NCI-H2081 treated with DMSO at 0.1 percent for 48 hours (cell line): ENCODE measurements around the gene UBE2Q1.

Experiments
- DNase-seq: peaks from one replicate; lab custom pipeline; 2025; lab: John Stamatoyannopoulos, UW

UBE2Q1 gene

DNA sequence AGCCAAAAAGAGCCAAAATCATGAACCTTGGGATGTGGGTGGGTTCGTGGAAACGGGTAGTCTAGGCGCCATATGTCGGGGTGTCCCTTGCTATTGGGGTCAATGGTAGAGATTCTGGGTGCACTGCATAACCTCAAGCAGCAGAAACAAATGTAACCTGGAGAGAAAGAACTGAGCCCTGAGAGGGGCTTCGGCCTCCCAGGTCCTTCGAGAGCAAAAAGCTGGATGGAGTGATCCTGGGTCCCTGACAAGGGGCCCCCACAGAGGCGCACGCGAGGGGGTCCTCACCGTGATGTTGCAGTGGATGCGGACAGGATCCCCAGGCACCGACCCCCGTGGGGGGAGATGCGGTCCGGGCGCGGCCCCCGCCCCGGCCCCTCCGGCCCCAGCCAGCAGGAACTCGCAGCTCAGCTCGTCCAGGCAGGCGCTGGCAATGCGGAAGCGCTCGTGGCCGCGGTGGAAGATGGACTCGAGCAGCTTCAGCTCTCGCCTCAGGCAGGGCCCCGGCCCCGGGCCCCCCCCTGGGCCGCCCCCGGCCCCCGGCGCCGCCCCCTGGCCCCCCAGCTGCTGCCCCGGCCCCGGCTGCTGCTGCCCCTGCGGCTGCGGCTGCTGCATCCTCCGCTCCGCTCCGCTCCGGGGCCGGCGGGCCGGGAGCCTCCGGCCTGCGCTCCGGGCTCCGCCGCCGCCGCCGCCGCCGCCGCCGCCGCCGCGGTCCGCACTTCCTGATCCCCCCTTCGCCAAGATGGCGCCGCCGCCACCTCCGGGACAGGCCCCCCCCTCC, at the start of gene UBE2Q1:
Gene UBE2Q1 (minus strand): TSS at position 724 of the 781 bp plus-strand sequence. CDS start 109 bp downstream, at position 615.
- DNase-seq, result no peak

DNA sequence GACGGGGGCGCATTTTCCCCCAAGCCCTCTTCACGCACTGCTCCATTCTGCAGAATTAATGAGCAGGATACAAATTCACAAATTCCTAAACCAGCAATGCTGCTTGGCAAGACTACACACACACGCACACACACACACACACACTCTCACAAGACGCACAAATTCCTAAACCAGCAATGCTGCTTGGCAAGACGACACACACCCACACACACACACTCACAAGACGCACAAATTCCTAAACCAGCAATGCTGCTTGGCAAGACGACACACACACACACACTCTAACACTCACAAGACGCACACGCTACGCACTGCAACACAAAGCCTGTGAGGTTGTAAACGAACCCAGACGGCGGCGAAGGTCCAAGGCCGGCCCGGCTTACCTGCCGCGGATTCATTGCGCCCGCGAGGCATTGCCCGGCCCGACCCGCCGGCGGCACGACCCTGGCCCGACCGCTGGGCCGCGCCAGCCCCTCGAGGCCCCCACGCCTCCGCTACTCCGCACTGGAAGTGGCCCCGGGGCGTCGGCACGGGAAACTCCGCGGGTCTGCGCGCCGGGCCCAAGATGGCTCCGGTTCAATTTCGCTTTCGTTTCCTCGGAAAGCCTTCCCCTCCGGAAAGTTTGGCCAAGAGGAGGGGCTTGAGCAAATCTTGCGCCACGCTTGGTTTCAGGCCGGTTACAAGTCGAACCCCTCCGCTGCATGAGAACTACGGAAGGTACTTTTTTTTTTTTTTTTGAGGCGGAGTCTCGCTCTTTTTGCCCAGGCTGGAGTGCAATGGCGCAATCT, 49.3 kb upstream of the UBE2Q1 start, which contains the start of gene ADAR:
Gene ADAR (minus strand): TSS at position 578 of the 788 bp plus-strand sequence. CDS start 180 bp downstream, at position 398.
- DNase-seq, result peak; percentile 20

DNA sequence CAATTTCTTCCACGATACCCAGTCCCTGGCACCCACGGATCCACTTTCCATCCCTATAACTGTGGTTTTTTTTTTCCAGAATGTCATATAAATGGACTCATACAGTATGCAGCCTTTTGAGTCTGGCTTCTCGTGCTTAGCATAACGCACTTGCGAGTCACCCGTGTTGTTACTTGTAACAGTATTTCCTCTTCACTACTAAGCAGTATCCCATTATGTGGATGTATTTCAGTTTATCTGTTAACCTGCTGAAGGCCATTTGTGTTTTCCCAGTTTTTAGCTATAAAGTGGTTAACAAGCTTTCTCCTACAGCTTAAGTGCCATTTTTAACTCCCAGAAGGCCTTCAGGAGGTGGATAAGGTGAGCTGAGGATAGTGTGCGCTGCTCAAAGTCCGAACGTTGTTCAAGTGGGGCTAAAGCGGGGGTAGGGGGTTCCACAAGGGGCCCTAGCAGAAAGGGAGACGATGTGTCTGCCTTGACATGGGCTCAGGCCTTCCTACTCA, 48.7 kb upstream of the UBE2Q1 start:
- DNase-seq, result no peak

DNA sequence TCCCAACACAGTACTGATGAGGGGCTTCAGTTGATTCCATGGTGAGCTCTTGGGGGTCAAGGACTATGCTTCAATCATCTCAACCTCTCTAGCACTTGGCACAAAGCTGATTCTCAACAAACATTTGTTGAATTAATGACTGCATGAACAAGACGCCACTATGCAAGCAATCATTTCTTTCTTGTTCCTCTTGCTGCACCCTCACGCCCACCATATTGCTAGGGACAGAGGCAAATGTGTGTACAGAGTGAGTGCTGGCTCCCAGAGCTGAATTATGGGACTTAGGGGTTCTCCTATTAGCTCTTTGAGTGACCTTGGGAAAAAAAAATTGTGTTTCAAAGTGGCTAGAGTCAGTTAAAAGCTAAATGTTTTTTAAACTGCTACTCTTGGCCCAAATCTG, 47.1 kb upstream of the UBE2Q1 start:
- no peak for DNase-seq

DNA sequence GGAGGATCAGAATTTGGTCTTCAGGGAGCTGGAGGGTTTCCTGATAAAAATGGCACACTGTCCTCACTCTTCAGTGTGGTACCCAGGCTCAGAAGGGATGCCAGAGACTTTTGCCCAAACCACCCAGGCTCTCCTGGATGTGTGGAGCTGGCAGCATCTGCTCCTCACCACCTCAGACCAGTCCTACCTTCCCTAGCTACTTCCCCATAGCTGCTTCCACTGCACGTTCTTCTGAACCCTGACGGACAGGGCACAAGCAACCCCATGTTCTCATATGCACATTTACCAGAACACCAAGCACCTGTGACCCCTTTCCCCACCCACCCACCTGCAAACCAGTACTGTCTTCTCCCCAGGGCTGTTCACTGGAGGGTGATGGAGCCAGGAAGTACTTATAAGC, 44.9 kb upstream of the UBE2Q1 start:
- no peak for DNase-seq

DNA sequence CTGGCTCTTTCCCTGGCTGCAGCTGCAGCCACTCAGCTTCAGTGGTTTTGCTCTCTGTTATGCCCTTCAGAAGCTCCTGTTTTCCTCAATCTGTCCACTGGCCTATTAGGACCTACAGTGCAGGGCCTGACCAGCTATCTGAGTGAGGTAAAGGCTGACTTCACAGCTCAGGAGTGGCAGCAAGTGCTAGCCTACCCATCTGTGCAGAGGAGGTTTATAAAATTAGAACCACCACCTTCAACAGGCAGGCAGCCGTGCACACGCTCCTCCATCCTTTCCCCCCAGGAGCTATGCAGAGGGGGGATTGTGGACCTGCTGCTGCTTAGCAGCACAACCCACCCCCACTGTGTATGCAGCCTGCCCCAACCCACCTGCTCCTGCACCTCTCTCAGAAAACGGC, 41.2 kb upstream of the UBE2Q1 start:
- no peak for DNase-seq

DNA sequence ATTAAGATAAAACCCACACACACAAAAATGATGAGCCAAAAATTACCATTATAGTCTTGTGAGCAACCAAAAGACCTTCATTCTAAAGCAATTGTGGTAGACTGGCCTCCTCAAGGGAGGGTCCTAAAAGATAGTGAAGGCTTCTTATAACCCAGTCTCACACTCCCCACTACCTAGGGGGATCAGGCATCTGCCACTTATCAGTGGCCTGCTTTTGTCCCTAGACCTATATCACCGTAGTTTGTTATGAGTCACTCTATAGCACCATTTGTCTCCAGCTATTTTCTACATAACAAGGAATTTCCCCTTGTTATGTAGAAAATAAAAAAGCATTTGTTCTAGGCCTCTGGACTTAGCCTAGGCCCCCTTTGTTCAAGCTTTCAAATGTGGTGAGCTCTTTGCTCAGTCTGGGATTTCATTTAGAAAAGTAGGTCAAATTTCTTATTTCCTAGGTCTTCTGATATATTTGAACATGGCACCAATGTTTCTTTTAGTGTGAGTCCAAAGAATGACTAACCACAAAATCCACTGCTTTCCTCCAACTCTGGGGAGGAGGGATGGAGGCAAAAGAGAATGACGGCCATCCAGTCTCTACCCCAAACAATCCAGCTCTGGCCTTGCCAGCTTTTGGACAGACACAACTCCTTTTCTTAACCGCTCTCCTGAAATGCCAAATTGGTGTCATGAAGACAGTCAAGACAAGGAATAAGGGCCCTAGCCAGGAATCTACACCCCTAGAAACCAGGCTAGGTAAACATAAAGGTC, 40.6 kb upstream of the UBE2Q1 start:
- no peak for DNase-seq

DNA sequence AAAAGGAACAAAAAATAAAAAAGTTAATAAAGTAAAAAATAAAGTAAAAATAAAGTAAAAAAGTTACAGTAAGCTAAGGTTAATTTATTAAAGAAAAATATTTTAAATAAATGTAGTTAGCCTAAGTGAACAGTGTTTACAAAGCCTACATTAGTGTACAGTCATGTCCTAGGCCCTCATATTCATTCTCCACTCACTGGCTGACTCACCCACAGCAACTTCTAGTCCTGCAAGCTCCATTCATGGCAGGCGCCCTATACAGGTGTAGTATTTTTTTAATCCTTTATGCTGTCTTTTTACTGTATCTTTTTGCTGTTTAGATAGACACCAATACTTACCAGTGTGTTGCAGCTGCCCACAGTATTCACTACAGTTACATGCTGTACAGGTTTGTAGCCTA, 37.2 kb upstream of the UBE2Q1 start:
- no peak for DNase-seq

DNA sequence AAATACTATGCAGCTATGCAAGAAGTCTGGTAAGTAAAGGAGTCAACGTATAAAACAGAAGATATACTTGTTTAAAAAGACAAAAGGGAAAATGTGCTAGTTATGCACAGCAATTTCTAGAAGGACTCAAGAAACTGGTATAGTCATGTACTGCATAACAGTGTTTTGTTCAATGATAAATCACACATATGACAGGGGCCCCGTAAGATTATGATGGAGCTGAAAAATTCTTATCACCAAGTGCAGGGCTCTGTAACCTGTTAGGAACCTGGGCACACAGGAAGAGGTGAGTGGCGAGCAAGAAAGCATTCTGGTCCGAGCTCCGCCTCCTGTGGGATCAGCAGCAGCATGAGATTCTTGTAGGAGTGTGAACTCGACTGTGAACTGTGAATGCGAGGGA, 36.3 kb upstream of the UBE2Q1 start:
- no peak for DNase-seq

DNA sequence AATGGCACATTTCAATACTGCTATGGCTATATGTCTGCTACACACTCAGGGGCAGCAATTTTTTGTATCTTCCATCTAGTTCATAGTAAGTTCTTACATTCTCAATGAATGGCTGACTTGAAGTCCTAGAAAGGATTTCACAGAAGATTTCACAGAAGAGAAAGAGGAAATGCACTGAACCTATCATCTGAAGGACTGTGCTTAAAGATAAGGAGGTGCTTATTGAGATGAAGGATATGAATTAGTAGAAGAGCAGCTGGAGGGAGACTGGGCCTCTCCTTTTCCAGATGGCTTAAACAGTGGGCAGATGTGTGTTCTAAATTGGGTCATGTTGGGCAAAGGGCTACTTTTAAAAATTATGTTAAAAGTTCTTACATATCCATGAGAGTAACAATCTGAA, 34.9 kb upstream of the UBE2Q1 start:
- DNase-seq, result no peak

DNA sequence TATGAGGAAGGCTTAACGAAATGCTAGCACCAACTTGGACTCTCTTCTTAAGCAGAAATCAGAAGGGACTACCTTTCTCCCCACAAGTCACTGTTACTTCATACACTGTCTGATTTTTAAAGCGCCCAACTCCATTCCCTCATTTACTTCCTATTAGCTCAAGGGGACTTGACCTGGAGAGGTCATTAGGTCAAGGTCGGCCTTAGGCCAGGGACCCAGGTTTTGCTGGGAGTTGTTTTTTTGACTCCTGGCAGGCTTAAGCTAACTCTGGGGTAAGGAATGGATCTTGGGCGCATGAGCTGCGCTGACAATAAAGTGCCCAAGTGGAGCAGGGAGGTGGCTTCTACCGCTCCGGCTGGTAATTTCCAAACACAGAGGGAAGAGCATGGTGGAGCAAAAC, 32.7 kb upstream of the UBE2Q1 start:
- DNase-seq, result no peak

DNA sequence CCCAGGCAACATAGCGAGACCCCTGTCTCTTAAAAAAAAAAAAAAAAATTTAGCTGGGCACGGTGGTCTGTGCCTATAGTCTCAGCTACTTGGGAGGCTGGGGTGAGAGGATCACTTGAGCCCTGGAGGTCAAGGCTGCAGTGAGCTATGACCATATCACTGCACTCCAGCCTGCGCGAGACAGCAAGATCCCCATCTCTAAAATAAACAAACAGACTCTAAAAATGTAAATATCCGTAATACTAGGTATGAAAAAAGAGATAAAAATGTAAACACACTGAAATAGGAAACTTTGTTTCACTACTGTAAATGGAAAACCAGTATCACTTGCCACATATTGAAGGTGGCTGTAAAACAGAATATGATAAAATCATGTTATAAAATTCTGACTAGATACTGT, 32.3 kb upstream of the UBE2Q1 start:
- no peak for DNase-seq

DNA sequence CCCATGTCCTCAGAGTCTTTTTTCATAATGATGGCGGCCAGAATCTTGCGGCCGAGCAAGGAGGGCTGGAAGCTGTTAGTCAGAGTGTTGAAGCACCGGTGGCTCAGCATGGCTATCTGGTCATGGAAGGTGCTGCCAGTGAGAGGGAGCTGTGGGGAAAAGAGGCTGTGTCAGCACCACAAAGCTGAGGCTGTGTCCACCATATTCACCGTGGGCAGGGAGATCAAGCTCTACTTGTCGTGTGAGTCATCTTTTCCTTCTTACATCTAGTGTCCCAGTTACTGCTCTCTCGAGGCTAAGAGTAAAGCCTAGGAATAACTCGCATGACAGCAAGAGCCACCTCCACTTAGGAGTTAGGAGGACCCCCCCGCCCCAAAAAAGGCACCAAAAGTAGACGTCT, 31.3 kb upstream of the UBE2Q1 start:
- DNase-seq, result no peak

DNA sequence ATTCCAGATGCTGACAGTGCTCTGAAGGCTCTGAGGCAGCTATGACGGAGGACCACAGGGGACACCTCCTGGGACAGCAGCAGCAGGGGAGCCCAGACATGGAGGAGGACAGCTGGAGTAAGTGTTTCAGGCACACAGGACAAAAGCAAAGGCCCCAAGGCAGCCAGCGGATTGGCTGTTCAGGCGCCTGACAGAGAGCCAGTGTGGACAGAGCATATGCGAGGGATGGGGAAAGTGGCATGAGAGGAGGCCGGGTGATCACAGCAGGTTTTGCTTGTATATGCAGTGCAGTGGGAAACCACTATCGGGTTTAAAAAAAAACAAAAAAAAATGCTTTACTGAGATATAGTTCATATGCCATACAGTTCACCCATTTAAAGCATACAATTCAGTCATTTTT, 28.2 kb upstream of the UBE2Q1 start:
- DNase-seq, result no peak

DNA sequence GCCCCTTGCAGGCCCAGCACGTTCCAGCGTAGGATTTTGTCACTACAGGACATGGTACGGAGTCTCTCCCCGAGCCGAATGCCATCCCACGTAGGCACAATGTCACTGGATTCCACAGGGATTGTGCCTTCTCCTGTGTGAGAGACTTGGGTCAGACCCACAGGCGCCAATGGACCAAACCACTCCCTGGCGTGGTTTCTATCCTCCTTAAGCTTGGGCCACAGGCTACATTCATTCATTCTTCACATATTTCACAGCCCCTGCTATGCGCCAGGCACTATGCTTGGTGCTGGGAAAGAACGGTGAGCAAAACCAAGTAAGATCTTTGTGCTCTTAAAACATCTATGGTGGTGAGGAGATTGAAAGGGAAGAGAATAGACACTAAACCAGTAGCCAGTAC, 27.8 kb upstream of the UBE2Q1 start:
- DNase-seq, result no peak

DNA sequence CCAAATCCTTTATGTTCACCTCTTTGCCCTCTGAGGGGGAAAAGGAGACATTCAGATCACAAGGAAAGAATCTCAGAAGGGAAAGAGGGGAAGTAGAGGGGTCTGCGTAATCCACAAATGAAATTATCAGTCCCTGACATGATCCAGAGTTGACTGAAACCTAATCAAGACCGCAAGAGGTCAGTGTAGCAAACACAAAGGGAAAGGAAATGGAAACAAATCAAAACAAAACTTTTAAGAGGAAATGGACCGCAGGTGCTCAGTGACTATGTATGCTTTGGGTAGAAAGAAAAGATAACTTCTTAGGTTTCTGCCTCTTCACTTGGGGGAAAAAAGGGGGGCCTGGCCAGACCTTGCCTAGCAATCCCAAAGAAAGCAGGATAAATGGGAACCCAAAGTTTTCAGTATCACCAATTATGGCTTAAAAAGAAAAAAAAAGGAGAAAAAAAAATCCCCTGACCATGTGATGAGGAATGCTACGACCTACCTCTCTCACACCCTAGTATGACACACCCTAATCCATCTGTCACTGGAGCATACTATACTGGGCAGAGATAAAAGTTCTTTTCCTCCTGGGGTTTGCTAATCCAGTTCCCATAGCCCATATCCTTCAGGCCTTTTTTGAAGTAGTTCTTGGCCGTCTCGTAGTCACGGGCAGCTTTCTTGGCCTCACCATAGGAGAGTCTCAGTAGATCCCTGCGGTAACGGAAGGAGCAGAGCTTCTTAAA, 26.0 kb upstream of the UBE2Q1 start:
- no peak for DNase-seq

DNA sequence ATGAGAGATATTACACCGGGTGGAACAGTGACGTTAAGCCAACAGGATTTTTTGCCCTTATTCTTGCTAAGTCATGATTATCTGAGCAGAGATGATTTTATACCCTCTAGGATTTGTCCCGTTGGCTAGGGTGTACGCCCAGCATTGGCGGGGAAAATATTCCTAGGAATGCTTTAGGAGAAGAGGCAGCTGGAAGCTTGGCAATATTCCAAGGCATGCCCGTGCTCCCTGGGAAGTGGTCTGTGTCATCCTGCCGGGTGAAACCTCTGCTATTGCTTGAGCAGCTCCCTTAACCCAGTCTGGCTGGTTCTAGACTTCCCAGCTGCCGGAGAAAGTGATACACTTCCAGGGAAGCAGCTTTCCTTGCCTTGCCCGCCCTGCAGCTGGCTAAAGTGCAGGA, 25.3 kb upstream of the UBE2Q1 start:
- no peak for DNase-seq

DNA sequence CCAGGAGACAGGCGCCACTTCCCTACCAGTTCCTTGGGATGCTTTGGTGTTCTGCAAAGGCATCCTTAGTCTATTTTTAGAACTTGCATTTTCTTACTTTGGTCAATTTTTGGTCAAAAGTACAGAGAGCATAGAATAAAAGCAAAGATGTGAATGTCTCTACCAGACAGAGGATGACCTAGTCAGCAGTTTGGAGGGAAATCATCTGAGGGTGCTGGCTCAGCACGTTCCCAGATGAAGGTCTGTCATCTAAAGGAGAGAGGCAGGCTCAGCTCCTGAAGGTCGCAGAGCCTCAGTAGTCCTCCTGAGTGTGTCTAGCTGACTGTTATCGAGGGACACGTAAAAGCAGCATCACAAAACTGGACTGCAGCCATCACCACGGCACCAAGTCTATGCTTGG, 24.4 kb upstream of the UBE2Q1 start:
- no peak for DNase-seq

DNA sequence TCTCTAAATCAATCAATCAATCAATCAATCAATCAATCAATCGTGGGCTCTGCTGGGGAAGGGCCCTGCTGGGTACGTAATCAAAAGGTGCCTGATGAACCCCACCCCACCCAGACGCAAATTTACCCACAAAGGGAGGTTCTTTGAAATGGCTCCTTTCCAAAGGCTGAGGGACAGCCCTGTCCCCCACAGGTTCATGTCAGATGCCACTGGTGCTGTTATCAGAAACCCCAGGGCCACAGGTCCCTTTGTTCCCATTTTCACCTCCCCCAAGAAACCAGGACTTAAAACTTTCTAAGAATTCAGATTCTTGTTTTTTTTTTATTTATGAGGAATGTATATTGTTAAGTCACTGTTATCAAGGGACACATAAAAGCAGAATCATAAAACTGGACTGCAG, 23.3 kb upstream of the UBE2Q1 start:
- DNase-seq, result no peak

DNA sequence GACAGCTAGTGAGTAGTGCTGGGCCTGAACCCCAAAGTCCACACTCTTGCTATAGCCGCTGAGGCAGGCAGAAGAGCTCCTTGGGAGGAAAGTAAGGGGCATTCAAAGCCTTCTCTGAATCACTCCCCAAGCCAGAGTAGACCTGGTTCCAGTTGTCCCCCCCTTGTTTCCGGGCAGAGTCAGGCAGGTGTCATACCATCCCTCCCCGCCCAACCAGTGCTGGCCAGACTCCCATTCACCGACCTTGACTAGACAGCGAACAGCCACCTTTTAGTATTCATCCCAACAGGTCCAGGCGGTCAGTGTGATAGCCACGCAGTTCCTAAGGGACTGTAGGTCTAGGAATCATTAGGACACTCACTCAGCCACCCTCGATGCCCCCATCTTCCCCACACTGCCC, 20.9 kb upstream of the UBE2Q1 start:
- no peak for DNase-seq

DNA sequence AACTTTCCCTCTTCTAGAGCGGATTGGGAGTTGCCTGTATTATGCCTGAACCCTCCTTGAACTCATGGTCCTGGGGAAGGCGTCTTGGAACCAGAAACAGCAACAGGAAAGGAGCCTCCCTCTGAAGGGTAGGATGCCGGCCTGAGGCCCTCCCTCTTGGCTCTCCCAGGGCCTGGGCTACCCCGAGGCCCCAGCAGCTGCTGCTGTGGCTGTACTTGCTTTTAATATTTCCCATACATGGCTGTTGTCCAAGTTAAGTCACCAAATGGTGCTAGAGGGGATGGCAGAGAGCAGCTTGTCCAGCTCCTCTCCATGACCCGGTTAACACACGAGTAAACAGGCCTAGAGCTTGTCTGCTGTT, 19.6 kb upstream of the UBE2Q1 start:
- no peak for DNase-seq
